C1 segment of cervical spinal cord (tissue), 14 donors: ENCODE measurements around the gene IGSF22.
A peak's percentile ranks its signal among the peaks of the same experiment; 100 is the strongest.

Source experiments
- DNase-seq, 14 donors: peaks; one replicate each; lab custom pipeline; 2025; lab: John Stamatoyannopoulos, UW

The IGSF22 gene

DNA sequence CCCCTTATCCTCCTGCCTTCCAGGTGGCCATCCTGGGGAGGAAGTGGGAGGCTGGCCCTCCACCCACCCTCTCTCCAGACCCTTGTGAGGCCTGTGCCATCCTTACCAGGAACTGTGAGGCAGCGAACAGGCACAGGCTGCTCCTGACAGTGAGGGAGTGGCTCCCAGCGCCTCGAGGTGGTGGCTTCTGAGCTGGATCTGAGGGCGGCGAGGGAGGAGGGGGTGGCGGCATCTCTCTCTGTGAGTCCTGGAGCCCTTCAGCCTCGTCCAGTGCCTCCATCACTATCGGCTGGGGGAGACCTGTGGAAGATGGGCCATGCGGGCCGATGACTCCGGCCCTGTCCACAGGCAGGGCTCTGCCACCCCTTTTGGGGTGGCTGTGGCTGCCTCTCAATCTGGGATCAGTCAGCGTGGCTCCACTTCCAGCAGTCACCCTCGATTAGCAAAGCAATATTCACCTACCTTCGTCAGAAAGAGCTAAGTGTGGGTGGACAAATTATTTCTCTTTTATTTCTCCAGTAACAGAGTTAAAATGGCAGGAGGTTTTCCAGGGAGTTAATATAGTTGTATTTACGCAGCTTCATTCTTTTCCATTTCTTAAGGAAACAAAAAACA lies 18.0 kb upstream of the IGSF22 start:
- no peak for DNase-seq

- DNase-seq = no peak
Measured at GRCh38 chr11:18743365-18743764, 17.4 kb upstream of the IGSF22 start.

DNA sequence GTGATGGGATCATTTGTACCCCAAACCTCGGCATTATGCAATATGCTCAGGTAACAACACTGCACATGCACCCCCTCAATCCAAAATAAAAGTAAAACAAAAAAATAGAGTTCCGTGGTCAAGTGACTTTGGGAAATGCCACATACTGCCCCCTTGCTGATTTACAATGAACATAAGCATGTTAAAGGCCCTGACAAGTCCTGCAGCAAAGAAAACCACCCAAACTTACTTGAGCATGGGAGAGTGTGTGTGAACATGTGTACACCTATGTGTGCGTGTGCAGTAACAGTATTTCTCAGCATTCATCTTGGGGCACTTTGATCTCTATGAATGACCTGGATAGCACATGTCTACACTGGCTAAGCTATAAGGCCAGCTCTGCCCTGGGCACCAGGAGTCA lies 15.8 kb upstream of the IGSF22 start:
- no peak for DNase-seq

DNA sequence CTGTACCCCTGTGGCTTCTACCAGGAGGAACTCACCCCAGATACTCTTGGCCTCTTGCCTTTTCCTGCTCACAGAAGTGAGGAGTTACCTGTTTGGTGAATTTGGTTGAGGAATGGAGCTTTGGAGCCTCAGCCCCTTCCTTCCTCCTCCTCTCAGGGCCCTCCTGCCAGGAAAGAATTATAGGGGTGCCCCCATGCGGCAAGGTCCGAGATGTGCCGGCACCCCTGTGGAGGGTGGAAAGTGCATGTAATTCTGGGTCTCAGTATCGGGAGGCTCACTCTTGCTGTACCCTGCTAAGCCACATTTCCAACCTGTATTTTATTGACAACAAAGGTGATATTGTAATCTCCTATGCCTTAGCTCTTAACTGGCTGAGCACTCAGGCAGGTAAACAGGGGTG lies 13.7 kb upstream of the IGSF22 start:
- no peak for DNase-seq

- no peak for DNase-seq
Measured at GRCh38 chr11:18737642-18738041, 11.7 kb upstream of the IGSF22 start.

DNA sequence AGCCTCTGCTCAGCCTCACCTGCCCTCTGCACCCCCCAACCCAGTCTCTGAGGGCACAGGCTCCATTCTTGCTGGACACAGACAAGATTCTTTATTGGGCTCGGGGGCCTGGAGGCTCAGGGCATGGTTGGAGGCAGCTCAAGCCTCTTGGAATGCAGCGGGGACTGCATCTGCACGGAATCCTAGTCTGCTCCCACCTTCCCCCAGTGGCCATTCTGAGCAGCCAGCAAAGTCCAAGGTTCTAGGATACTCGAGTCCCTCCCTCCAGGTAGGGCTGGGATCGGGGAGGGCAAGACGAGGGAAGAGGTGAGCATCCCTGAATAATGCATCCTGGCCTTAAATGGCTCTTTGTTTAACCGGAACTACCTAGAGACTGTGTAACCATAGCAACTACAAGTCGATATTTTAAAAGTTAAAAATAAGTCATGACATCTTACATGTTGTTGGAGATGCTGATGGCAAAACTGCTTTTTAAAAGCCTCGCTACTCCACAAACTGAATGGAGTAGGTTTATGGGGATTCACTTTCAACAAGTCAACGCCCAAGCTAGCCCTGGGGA lies 10.7 kb upstream of the IGSF22 start:
- no peak for DNase-seq

GRCh38 chr11:18733202-18733601 lies 7.2 kb upstream of the IGSF22 start:
- no peak for DNase-seq

- DNase-seq = peak in 11 of 14 donors; percentile 4 to 53 (median 20)
Measured at GRCh38 chr11:18731949-18732821, 6.2 kb upstream of the IGSF22 start.

GRCh38 chr11:18731441-18731840 lies 5.5 kb upstream of the IGSF22 start:
- DNase-seq = no peak

DNA sequence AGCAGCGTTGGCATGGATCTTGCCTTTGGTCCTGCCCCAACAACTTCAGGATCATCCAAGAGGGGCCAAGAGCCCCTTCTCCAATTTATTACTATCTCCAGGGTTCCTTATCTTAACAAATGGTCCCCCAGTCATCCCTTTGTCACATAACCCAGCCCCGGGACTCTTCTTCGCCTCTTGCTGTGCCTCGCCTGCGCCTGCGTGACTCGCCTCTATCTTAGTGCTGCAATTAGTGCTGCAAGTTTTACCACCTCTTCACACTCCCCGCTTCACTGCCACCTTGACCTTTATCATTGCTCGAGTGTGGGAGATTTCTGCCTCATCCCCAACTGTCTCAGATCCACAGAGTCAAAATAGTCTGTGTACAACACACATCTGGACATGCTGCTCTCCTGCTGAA lies 4.0 kb upstream of the IGSF22 start:
- DNase-seq = no peak

DNA sequence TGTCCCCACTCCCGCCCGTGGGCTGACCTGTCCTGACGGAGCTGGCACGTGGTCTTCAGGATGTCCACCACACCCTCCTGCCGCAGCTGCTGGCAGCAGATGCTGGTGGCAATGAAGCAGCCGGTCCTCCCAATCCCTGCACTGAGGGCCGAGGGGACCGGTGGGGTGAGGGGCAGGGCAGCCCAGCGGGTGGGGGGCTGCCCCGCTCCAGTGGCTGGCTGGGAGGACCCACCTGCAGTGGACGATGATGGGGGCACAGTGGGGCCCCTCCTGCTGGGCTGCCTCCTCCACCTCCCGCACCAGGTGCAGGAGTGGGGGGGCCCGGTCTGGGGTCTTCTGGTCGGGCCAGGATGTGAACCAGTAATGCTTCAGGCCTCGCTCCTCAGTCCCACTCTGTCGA lies 3.4 kb upstream of the IGSF22 start:
- no peak for DNase-seq

DNA sequence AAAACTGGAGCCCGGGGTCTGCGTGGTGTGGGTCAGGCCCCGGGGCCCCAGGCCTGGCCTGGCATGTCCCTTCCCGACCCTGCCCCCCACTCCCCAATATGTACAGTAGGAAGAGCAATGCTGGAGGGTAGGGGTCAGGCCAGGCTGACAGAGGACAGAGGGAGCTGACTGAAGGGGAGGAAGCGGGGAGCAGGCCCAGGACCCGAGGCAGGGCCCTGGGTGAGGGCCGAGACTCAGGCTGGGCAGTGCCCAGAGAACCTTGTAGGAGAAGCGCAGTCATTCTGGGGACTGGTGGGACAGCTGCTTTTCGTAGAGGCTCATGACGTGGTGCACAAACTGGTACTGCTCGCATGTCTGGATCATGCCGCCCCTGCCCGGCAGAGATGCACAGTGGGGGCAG lies 2.7 kb upstream of the IGSF22 start:
- no peak for DNase-seq

GRCh38 chr11:18727479-18728236 lies 1.7 kb upstream of the IGSF22 start:
- DNase-seq = peak in 2 of 14 donors; percentile 11 to 28

- DNase-seq = no peak
Measured at GRCh38 chr11:18723991-18724390, 2.0 kb downstream of the IGSF22 start.

DNA sequence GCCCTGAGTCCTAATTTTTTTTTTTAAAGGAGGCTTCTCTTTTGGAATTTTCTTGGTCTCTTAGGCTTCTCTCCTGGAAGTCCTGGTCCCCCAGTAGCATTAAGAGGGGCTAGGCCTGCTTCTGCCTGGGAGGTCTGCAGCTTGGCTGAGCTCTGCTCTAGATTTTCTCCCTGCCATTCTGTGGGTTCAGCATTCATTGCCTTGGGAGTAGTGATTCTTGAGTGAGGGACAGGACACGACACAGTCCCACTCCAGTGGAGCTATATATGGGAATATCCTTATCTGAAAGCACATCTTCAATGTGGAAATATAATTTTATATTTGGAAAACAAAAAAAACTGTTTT lies 3.7 kb downstream of the IGSF22 start:
- no peak for DNase-seq

- peak in 6 of 14 donors; percentile 28 to 63 (median 45) for DNase-seq
Measured at GRCh38 chr11:18721561-18722292, 4.3 kb downstream of the IGSF22 start.

DNA sequence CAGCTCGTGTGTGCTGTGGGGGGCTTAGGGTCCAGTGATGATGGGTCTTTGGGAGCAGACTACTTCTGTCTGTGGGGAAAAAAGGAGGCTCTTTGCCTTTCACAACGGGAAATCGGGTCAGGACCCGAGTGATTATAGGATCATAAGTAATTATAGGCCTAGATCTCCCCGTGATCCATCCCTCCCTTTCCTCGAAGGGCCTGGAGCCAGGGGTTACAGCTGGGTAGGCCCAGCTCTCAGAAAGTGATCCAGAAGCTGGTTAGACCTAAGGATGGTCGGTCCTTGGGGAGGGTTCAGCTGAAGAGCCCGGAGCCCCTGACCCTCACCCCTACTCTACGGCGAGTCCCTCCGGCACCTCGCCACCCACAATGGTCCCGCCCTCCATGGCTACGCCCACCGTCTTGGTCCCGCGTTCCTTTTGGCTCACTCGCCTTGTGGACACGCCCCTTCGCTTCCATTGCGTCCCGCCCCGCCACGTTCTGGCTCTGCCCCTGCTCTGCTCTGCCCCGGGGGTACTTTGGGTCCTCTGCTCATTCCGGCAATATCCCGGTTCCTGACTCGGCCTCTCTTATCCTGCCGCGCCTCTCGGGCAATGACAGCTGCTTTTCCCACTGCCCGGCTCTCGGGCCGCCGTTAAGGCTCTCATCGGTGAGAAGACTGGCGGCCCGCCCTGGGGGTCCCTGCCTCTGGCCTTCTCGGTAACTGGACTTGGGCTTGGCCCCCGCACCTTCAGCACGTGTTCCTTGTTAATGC lies 5.0 kb downstream of the IGSF22 start:
- DNase-seq = peak in 11 of 14 donors; percentile 14 to 63 (median 33)

GRCh38 chr11:18720091-18720807 lies 5.7 kb downstream of the IGSF22 start:
- DNase-seq = peak in 1 of 14 donors; percentile 39

GRCh38 chr11:18715476-18715875 lies 10.5 kb downstream of the IGSF22 start:
- no peak for DNase-seq

GRCh38 chr11:18714443-18714780 lies 11.6 kb downstream of the IGSF22 start:
- no peak for DNase-seq
